Measurements from ENCODE around the gene P2RX1.

Gene P2RX1

GRCh38 chr17:3897731-3898130, 18.5 kb downstream of the P2RX1 start:
- H3K4me3 ChIP-seq (ENCODE audit: low read depth, low read length) = no peak overlapping the region
- POLR2A ChIA-PET = no interaction called here
- CTCF ChIA-PET = interaction anchor here (0.8 to 7.2 kb wide), 3 partner anchors 14 to 70 kb away, joined by 3 to 75 read pairs (median 3); partner anchors contain the start of gene P2RX1
- TF ChIP-seq CTCF (IDR thresholded peaks at IDR 0.05; ENCODE audit: insufficient read depth, low read length, missing control alignments) = no peak
- DNase-seq (ENCODE audit: low read depth, low spot score) = no peak

- DNase-seq (ENCODE audit: low read depth, low spot score) = no peak
- POLR2A ChIA-PET = no interaction called here
- no peak overlapping the region for H3K4me3 ChIP-seq (ENCODE audit: low read depth, low read length)
- CTCF ChIA-PET = interaction anchor here (0.9 to 7.2 kb wide), 3 partner anchors 14 to 108 kb away, joined by 3 to 75 read pairs (median 7); partner anchors contain the start of gene P2RX1
- TF ChIP-seq CTCF (IDR thresholded peaks at IDR 0.05; ENCODE audit: insufficient read depth, low read length, missing control alignments) = no peak
Observed at GRCh38 chr17:3896968-3897235, 19.4 kb downstream of the P2RX1 start.

GRCh38 chr17:3896108-3896967, 19.9 kb downstream of the P2RX1 start:
- TF ChIP-seq CTCF (IDR thresholded peaks at IDR 0.05; ENCODE audit: insufficient read depth, low read length, missing control alignments) = no peak
- no peak overlapping the region for H3K4me3 ChIP-seq (ENCODE audit: low read depth, low read length)
- DNase-seq (ENCODE audit: low read depth, low spot score) = no peak
- POLR2A ChIA-PET = no interaction called here
- CTCF ChIA-PET = interaction anchor here (0.9 to 7.2 kb wide), 3 partner anchors 15 to 108 kb away, joined by 3 to 75 read pairs (median 7); partner anchors contain the start of gene P2RX1

DNA sequence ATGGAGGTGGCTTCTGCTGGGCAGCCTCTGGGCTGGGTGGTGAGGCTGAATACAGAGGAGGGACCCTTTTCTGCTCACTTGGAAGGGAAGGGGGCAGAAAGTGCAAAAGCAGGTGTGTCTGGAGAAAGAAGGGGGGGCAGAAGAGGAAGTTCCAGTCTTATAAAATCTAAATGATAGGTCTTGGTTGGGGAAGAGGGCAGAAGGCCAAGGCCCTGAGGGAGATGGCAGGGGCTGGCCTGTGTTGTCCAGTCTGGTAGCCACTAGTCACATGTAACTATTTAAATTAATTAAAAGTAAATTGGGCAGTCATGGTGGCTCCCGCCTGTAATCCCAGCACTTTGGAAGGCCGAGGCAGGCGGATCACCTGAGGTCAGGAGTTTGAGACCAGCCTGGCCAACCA, 20.9 kb downstream of the P2RX1 start:
- ChIA-PET CTCF (interaction anchor here (7.2 kb wide), 1 partner anchor 20 kb away, joined by 75 read pairs; the partner anchor contains the start of gene P2RX1), POLR2A (no interaction called here)
- DNase-seq (ENCODE audit: low read depth, low spot score) = no peak
- H3K4me3 ChIP-seq (ENCODE audit: low read depth, low read length) = no peak overlapping the region
- TF ChIP-seq CTCF (IDR thresholded peaks at IDR 0.05; ENCODE audit: insufficient read depth, low read length, missing control alignments) = no peak

DNA sequence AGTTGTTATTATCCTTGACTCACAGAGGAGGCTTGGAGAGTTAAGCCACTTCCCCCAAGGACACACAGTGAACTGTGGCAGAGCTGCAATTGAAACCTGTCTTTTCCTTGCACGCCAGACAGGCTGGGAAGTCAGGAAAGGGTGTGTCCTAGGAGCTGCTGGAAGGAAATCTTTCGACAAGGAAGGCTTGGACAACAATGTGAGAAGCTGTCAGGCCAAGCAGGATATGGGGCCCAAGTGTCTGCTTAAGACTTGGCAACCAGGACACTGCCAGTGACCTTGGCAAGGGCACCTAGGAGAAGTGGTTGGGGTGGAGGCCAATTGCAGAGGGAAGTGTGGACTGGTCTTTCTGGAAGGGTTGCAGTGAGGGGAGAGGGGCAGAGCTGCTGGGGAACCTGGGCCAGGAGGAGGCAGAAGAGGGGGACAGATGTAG, 21.3 kb downstream of the P2RX1 start:
- POLR2A ChIA-PET = no interaction called here
- no peak for TF ChIP-seq CTCF (IDR thresholded peaks at IDR 0.05; ENCODE audit: insufficient read depth, low read length, missing control alignments)
- H3K4me3 ChIP-seq (ENCODE audit: low read depth, low read length) = no peak overlapping the region
- CTCF ChIA-PET = interaction anchor here (1.4 to 2.7 kb wide), 4 partner anchors 19 to 160 kb away, joined by 3 to 28 read pairs (median 4); partner anchors contain the start of gene NCBP3
- DNase-seq (ENCODE audit: low read depth, low spot score) = no peak

DNA sequence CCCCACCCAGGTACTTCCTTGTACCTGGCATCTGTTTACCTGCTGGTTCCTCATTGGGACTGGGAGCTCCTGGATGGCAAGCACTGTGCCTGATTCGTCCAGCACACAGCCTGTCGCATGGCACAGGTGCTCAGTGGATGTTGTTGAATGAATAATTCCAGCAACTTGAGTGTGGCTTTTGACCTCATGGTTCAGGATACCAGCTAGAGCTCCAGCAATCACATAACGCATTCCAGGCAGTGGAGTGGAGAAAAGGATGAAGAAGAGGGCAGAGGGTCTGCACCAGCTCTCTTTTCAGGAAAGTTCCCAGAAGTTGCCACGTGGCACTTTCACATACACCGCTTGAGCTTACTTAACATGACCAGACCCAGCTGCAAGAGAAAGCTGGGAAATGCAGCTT, 22.1 kb downstream of the P2RX1 start:
- no peak for TF ChIP-seq CTCF (IDR thresholded peaks at IDR 0.05; ENCODE audit: insufficient read depth, low read length, missing control alignments)
- H3K4me3 ChIP-seq (ENCODE audit: low read depth, low read length) = no peak overlapping the region
- no peak for DNase-seq (ENCODE audit: low read depth, low spot score)
- POLR2A ChIA-PET = no interaction called here
- CTCF ChIA-PET = interaction anchor here (0.9 to 2.7 kb wide), 7 partner anchors 10 to 160 kb away, joined by 3 to 28 read pairs (median 4); partner anchors contain the start of genes NCBP3 and P2RX1
